HG03175 (cell line): ENCODE measurements around the gene PITPNM3.
"Not testable (repeated sequence)": the region's sequence is repeated elsewhere in the genome, so short reads cannot be mapped to it uniquely, and the experiment has no call there.

ENCODE experiments used
- ATAC-seq: cut with Tn5 transposase; IDR thresholded peaks from one replicate; pipeline ENCODE4 v1.9.1; 2021; ENCODE audit warnings: mild to moderate bottlenecking, moderate library complexity; ENCODE audit not compliant: unreplicated experiment

PITPNM3 gene

DNA sequence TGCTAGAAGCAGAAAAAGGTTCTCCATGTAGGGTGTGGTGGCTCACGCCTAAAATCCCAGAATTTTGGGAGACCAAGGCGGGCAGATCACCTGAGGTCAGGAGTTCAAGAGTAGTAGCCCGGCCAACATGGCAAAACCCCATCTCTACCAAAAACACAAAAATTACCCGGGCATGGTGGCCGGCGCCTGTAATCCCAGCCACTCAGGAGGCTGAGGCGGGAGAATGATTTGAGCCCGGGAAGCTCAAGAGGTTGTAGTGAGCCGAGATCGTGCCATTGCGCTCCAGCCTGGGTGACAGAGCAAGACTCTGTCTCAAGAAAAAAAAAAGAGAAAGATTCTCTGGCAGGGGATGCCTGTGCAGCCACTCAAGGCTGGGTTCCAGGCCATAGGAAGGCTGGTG is 54.2 kb downstream of the PITPNM3 start:
- ATAC-seq, result no peak

- ATAC-seq, result no peak
Observed at GRCh38 chr17:6501359-6501758, 55.0 kb downstream of the PITPNM3 start.

GRCh38 chr17:6498901-6499540 is 57.3 kb downstream of the PITPNM3 start:
- ATAC-seq, result no peak

DNA sequence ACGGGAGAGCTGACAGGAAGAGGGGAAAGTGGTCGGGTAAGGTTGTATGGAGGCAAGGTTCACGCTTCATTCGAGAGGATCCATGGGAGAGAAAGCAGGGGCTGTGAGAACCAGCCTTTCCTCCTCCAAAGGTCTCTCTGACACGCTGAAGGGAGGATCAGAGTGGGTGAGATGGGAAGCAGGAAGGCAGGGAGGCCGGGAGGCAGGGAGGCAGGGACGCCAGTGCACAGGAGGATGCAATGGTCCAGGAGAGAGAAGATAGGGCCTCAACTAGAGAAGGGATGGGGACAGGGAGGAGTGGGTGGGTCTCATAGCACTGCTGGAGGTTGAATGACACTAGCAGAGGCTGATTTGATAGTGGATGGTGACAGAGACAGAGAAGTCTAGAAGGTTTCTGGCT is 58.0 kb downstream of the PITPNM3 start:
- no peak for ATAC-seq

GRCh38 chr17:6497496-6498221 is 58.7 kb downstream of the PITPNM3 start:
- no peak for ATAC-seq

- no peak for ATAC-seq
Observed at GRCh38 chr17:6496640-6497441, 59.5 kb downstream of the PITPNM3 start.

DNA sequence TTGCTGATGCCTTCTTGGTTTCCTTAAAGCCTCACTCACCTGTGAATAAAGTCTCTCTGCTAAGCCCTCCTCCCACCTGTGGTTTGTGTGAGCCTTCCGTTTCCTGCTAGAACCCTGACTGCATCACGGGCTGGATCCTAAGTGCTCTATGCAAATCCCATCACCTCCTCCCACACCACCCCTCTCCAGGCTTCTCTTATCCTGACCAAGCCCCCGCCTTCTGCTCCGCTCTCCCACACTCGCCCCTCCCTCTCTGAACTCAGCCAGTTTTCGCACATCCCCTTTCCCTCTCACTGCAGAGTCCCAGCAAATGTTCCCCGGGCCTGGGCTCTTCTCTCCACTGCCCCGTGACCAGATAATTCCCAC is 60.3 kb downstream of the PITPNM3 start:
- no peak for ATAC-seq

DNA sequence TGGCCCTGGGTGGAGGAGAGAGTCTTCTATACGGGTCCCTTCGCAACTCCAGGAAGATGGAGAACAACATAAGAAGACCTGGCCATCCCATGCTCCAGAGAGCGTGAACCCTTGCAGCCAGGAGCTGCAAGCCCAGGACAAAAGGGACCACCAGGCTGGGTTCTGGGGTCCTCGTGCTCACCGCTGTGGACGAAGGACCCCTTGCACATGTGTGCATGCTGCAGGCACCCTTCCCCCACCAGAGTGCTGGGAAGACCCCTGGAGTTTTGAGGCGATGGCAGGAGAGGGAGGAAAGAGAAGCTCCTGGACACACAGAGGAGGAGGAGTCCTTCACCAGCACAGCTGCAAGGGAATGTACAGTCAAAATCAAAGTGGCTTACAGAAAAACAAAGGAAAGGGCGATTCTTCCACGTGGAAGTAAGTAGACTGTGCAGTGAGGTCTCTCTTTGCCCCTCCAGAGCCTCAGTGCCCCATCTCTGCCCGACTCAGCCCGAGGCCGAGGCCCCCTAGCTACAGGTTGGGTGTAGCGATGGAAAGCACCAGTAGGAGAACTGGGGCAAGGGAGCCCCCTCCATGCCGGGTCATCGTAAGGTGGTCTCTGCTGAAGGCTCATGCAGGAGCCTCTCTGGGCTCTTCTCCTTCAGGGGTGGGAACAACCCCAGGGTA is 60.8 kb downstream of the PITPNM3 start:
- ATAC-seq, result no peak

GRCh38 chr17:6494239-6494941 is 62.0 kb downstream of the PITPNM3 start:
- no peak for ATAC-seq

DNA sequence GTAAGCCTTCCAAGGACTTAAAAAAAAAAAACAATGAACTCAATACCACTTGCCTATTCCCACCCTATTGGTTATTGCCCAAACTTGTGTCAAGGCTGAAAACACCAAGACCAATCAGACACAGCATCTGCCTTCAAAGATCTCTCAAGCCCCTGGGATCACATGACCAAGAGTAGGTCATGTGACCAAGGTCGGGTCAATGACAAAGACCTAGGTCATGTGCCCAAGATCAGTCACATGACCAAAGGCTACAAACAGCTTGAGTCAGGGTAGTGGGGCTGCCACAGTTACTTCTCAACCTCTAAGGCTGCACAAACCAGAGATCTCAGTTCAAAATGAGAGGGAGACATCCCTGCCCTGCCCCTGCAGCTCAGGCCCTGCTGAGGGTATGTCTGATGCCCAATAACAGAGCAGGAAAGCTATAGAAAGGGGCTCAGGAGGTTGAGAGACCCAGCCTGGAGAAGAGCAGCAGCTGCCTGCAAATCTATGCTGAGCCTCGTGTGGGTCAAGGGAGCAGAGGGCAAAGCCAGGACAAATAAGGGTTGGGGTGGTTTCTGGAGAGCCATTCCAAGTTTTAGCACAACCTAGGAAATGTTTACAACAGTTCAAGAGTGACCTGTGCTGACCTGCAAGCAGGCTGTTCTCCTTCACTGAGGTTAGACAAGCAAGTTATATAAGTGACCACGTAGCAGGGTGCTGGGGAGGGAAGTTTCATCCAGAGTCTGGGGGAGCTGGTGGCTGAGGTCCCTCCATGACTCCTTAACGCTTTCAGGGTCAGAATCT is 63.3 kb downstream of the PITPNM3 start:
- ATAC-seq, result no peak

GRCh38 chr17:6491071-6491700 is 65.2 kb downstream of the PITPNM3 start:
- ATAC-seq, result no peak

GRCh38 chr17:6489016-6489550 is 67.3 kb downstream of the PITPNM3 start:
- ATAC-seq, result no peak

DNA sequence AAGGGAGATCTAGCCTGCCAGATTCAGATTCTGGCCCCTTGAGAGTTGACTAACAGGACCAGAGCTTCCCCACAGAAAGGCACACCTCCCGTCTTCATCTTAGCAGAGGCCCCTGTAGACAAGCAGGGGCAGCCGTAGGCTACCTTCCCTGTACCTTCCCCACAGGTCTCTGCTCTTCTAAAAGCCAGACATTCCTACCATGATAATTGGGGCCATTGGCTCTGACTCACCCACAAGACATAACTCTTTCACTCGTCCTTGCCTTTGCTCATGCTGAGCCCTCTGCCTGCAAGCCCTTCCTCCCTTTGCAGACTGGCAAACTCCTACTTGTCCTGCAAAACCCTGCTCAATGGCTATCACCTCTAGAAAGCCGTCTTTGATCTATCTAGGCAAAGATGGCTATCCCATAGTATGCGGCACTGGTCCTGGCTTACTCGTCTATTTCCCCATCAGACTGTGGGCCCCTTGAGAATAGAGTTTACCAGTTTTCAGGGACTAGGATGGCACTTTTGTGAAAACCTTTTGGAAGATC is 68.3 kb downstream of the PITPNM3 start:
- no peak for ATAC-seq

GRCh38 chr17:6487251-6488007 is 68.9 kb downstream of the PITPNM3 start:
- ATAC-seq, result no peak

GRCh38 chr17:6485646-6486412 is 70.5 kb downstream of the PITPNM3 start:
- ATAC-seq, result no peak

GRCh38 chr17:6483507-6483906 is 72.8 kb downstream of the PITPNM3 start:
- no peak for ATAC-seq

- ATAC-seq, result not testable (repeated sequence)
Observed at GRCh38 chr17:6482796-6483195, 73.6 kb downstream of the PITPNM3 start.

- ATAC-seq, result no peak
Observed at GRCh38 chr17:6482105-6482455, 74.3 kb downstream of the PITPNM3 start.
